PFSK-1 (cell line): ENCODE data around the gene WAC.

Experiments
- FOXP2 ChIP-seq: optimal IDR thresholded peaks from 2 replicates; pipeline ENCODE3; 2011; ENCODE audit warnings: borderline replicate concordance, control low read depth, inconsistent platforms; ENCODE audit not compliant: insufficient read depth; ENCODE audit errors: extremely low read length, extremely low read depth
- POLR2AphosphoS5 ChIP-seq: IDR thresholded peaks from 2 replicates; pipeline ENCODE4 v1.6.1; 2012; ENCODE audit warnings: low read depth, mild to moderate bottlenecking, control low read depth, low read length, moderate library complexity
- SIN3A ChIP-seq: IDR thresholded peaks from 2 replicates; pipeline ENCODE4 v1.6.1; 2012; ENCODE audit warnings: mild to moderate bottlenecking, low read length, moderate library complexity, borderline replicate concordance; ENCODE audit not compliant: insufficient read depth
- TAF1 ChIP-seq: IDR thresholded peaks from 2 replicates; pipeline ENCODE4 v1.6.1; 2012; ENCODE audit warnings: low read length, control low read depth, borderline replicate concordance; ENCODE audit not compliant: insufficient read depth
- TF ChIP-seq, protein P1 (sequence below), 2 experiments: IDR thresholded peaks; 2 replicates each; pipeline versions ENCODE4 v1.6.1 to v1.8.0; 2011 to 2012; ENCODE audit warnings: low read depth in 2 of 2, low read length in 2 of 2, control low read depth in 1 of 2, inconsistent platforms in 1 of 2, mild to moderate bottlenecking in 1 of 2, moderate library complexity in 1 of 2; ENCODE audit not compliant: insufficient read depth in 1 of 2

WAC gene

DNA sequence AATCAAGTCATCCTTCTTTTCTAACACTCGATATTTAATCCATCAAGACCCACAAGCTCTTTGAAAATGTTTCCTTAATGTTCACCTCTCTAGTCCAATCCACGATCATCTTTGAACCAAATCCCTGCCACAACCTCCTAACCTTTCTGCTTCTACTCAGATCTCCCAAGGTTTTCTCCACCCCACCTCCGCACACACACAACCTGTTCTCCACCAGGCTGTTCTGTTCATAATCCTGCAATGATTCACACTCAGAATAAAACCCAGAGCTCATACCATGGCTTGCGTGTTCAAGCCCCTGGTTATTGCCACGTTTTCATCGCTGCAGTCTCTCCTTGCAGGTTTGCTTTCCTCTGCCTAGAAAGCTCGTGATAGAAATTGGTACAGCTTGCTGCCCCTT, 90.6 kb downstream of the WAC start:
- TF ChIP-seq SIN3A (no peak), POLR2AphosphoS5 (no peak), TAF1 (no peak), FOXP2 (no peak)
- TF ChIP-seq, protein P1, sequence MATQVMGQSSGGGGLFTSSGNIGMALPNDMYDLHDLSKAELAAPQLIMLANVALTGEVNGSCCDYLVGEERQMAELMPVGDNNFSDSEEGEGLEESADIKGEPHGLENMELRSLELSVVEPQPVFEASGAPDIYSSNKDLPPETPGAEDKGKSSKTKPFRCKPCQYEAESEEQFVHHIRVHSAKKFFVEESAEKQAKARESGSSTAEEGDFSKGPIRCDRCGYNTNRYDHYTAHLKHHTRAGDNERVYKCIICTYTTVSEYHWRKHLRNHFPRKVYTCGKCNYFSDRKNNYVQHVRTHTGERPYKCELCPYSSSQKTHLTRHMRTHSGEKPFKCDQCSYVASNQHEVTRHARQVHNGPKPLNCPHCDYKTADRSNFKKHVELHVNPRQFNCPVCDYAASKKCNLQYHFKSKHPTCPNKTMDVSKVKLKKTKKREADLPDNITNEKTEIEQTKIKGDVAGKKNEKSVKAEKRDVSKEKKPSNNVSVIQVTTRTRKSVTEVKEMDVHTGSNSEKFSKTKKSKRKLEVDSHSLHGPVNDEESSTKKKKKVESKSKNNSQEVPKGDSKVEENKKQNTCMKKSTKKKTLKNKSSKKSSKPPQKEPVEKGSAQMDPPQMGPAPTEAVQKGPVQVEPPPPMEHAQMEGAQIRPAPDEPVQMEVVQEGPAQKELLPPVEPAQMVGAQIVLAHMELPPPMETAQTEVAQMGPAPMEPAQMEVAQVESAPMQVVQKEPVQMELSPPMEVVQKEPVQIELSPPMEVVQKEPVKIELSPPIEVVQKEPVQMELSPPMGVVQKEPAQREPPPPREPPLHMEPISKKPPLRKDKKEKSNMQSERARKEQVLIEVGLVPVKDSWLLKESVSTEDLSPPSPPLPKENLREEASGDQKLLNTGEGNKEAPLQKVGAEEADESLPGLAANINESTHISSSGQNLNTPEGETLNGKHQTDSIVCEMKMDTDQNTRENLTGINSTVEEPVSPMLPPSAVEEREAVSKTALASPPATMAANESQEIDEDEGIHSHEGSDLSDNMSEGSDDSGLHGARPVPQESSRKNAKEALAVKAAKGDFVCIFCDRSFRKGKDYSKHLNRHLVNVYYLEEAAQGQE (IDR thresholded peaks at IDR 0.05; ENCODE audit: insufficient read depth in 1 of 2, low read depth in 2 of 2, low read length in 2 of 2), result no peak

DNA sequence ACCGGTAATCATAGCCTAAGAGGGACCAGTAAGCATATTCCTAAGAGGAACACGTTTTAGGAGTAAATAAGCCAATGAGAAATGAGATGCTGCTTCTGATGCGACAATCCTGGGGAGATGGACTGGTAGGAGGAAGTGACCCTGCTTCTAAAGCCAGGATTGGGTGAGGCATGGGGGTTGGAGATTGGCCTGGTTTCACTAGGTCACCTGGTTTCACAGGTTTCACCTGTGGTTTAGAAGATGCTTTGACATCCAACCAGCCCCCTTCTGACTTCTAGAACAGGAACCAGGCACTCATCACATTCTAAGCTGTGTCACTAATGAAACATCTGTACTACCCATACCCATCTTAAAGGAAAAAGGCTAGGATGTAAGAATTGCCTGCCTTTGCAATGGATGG, 91.4 kb downstream of the WAC start:
- TF ChIP-seq, protein P1 (IDR thresholded peaks at IDR 0.05; ENCODE audit: insufficient read depth in 1 of 2, low read depth in 2 of 2, low read length in 2 of 2), result no peak
- TF ChIP-seq POLR2AphosphoS5, result peak; percentile 45; the same call in 1 of the 2 replicates

DNA sequence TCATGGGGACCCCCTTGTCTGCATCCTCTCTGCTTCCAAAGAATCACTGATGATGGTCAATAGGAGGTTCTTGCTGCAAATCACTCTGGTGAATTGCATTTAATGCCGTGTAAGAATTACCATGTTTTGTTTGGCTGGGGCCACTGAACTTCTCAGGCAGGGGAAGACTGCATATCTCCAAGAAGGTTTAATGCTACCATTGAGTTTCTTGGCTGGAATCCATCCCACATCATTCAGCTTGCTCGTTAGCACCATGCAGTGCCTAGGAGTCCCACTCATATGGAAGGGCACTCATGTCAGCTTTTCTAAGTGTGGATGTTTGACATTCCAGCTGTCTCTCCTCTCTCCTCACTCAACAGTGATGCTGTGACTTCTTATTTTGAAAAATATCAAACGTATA, 94.2 kb downstream of the WAC start:
- TF ChIP-seq SIN3A (no peak), POLR2AphosphoS5 (no peak), FOXP2 (no peak), TAF1 (no peak)
- TF ChIP-seq, protein P1 (IDR thresholded peaks at IDR 0.05; ENCODE audit: insufficient read depth in 1 of 2, low read depth in 2 of 2, low read length in 2 of 2), result no peak

DNA sequence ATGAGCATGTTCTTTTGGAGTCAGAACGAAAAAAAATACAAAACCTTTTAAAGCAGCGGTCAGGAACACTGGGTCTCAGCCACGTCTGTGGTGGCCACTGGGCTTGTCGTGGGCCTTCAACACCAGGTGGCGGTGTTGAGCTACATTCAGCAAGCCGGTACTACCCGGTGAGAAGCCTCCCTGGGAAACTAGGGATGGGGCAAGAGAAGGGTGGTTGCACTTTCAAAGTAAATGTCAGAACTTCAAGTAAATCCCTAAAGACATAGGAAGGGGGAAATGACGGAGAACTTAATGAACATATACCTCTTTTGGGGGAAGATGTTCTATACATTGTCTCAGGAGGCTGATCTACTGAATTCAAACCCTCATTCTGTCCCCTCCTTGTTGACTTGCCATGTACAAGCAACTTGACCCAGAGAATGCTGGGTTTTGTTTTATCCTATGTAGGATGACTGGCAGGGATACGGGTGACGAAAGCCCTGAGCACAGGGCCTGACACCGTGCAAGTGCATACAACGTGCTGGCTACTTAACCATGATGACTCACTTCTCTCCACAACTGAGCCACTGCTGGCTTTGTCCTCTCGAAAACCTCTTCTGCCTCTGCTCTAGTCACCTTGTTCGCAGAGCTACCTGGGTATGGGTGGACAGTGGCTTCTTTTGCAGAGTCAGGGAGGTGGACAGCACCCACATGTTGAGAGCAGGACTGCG, 95.4 kb downstream of the WAC start:
- no peak for TF ChIP-seq SIN3A
- TF ChIP-seq, protein P1 (IDR thresholded peaks at IDR 0.05; ENCODE audit: insufficient read depth in 1 of 2, low read depth in 2 of 2, low read length in 2 of 2), result no peak
- no peak for TF ChIP-seq FOXP2
- no peak for TF ChIP-seq POLR2AphosphoS5
- no peak for TF ChIP-seq TAF1

DNA sequence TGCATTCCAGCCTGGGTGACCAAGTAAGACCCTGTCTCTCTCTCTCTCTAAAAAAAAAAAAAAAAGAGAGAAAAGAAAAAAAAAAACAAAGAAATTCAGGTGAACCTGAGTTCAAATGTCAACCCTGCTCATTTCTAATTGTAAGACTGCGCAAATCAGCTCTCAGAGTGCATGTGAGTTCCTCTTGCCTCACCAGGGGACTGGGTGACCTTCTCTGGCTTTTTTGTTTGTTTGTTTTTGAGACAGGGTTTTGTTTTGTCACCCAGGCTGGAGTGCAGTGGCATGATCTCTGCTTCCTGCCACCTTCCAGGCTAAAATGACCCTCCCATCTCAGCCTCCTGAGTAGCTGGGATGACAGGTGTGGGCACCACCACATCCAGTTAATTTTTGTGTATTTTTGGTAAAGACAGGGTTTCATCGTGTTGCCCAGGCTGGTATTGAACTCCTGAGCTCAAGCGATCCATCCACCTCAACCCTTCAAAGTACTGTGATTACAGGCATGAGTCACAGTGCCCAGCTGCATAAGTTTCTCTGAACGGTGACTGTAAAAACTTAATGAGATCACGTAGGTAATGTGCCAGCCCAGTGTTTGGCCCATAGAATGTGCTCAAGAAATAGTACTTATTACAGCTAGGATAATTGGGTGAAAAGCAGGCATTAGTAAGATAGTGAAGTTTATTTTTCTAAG, 99.1 kb downstream of the WAC start:
- TF ChIP-seq SIN3A (no peak), POLR2AphosphoS5 (no peak), FOXP2 (no peak)
